Epithelial cell of esophagus (primary cell): ENCODE data around the gene PLA1A.

Source experiments
- DNase-seq: peaks from one replicate; pipeline ENCODE4 v3.0.0; 2010; ENCODE audit warnings: low read depth
- H3K4me3 ChIP-seq: 2 replicates; pipeline ENCODE4 v1.5.1; 2011; ENCODE audit warnings: mild to moderate bottlenecking, low read length, control low read depth
- CTCF ChIP-seq: IDR thresholded peaks from 2 replicates; pipeline ENCODE4 v1.5.1; 2011; ENCODE audit warnings: low read depth, mild to moderate bottlenecking, low read length, control low read depth, inconsistent platforms; ENCODE audit not compliant: insufficient read depth; ENCODE audit errors: missing control alignments

The PLA1A gene

DNA sequence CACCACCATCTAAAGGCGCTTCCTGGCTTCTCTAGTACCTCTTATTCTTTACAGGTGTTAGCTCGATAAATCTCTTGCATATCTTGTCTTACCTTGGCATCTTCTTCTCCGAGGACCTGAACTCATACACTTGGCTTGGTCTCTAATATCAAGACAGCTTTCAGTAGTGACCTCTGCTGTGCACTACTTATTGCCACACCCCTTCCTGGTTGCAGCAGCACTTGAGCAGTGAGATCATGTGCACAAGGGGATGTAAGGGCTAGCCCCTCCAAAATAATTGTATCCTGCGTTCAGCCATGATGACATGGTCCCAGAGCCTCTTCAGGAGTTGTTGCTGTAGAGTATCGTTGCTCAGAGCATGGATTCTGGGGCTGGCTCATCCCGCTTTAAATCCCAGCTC is 1.3 kb upstream of the PLA1A start:
- no peak for TF ChIP-seq CTCF
- no peak for DNase-seq
- no peak overlapping the region for H3K4me3 ChIP-seq

DNA sequence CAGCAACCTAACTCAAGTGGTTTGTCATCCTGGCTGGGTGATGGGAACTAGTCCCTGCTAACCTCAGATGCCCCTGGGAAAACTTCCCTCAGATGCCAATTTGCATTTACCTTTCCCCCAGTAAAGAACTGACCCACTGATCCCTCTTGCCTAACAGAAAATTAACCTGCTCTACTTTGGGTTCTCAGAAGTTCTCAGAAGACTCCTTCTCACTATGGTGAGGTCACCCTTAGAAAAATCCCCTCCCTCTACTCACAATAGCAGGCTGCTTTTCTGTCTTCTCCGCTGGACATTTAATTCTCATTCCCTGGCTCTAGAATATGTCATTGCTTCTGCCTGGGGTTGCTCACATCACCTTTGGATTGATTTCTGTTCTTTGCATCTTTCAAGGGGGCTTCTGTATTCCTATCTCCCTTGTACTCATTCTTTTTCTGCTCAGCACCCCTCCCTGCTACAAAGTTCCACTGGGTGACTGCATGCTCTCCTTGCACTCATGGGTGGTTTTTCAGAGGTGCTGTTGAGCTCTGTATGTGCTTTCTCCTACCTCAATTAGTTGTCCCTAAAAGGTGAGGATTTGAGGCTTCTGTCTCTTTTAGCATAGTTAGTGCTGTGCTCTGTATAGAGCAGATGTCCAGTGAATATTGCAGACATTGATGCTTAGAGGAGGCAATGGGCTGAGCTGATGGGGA is 869 bp downstream of the PLA1A start:
- H3K4me3 ChIP-seq = no peak overlapping the region

DNA sequence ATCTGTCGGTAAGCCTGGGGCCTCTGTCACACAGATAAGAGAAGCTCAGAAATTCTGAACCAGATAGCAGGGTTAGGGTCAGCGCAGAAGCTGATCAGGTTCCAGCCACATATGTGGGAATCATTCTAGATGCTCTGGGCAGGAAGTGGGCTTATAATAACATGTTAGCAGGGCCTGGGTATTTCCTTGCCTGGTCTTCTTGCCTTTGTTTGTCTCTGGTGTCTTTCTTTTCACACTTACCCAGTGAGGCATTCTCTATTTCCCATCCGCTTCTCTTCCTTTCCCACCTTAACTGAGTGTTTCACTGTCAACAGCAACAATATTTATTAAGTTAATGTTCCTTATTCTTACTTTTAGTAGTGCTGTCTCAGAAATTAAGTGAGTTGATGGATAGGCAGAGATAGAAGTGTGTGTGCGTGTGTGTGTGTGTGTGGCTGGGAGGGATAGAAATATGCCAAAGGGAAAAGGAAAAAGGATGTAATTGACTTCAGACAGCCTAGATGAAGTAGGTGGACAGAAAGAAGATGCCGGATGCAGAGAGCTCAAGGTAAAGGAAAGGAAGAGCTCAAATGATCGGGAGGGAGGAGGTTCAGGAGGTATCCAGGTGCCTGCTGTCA is 2.0 kb downstream of the PLA1A start:
- TF ChIP-seq CTCF = no peak
- DNase-seq = no peak
- no peak overlapping the region for H3K4me3 ChIP-seq

More for the DNA sequence above, 869 bp downstream of the PLA1A start:
- TF ChIP-seq CTCF = no peak
- no peak for DNase-seq

DNA sequence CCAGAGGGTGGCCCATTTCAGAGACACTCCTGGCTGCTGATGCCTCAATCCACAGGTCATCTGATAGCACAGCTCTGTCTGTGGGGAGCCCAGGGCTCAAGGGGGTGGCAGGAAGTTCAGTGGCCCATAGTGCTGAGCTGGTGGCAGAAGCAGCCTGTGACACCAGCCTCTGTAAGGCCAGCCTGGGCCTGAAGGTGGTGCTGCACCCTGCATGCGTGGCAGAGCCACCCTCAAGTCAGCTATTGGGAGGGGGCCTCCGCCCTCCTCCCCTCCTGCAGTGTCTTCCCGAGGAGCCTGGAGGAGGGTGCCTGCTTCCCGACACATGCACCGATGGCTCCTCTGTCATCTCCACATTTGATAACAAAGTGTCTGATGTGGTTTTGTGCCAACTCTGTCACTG is 3.0 kb downstream of the PLA1A start:
- TF ChIP-seq CTCF = no peak
- H3K4me3 ChIP-seq = no peak overlapping the region
- no peak for DNase-seq

GRCh38 chr3:119601154-119601553 is 3.5 kb downstream of the PLA1A start:
- no peak for DNase-seq
- no peak for TF ChIP-seq CTCF

GRCh38 chr3:119602676-119603075 is 5.0 kb downstream of the PLA1A start:
- DNase-seq = no peak
- H3K4me3 ChIP-seq = no peak overlapping the region
- no peak for TF ChIP-seq CTCF

More at GRCh38 chr3:119601154-119601553, 3.5 kb downstream of the PLA1A start:
- no peak overlapping the region for H3K4me3 ChIP-seq

DNA sequence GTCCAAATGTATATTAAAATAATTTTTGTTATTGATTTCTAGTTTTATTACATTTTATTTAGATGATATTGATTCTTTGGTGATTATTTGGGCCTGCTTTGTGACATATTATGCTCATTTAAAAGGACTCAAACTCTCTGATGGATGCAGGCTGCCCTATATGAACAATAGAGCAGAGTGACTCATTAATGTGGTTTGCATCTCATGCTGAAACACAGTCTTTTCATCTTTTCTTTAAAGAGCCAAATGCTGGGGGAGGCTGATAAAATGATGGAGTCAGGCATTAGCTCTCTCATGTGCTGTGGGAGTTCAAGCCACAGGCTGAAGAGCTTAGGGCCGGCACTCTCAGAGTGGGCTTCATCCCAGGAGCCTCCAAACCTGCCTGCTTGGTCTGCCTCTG is 7.2 kb downstream of the PLA1A start:
- no peak for TF ChIP-seq CTCF
- H3K4me3 ChIP-seq = no peak overlapping the region
- peak; percentile 33 for DNase-seq
